ENCODE results near the gene NRIP1.

- no peak for TF ChIP-seq CTCF (IDR thresholded peaks at IDR 0.05 in 4 of 5, conservative IDR thresholded peaks at IDR 0.05 in 1 of 5)
- TF ChIP-seq POLR2A (IDR thresholded peaks at IDR 0.05) = no peak
These were observed 28.4 kb upstream of the NRIP1 start for GRCh38 chr21:15093216-15093615.

Data from gastrocnemius medialis (tissue), 4 donors.